ENCODE data around the gene TRMU. TPM values are rescaled to one million over a fixed set of nuclear protein-coding genes. Genes with fewer than 3 reads are reported as not detected.

Gene TRMU
- total and polyA plus RNA-seq, 2 experiments from 2014 or later = 38.0 to 40.9 TPM

GRCh38 chr22:46397951-46398350 is 62.4 kb downstream of the TRMU start:
- Histone ChIP-seq H3K9me3 (ENCODE audit: low read depth) (no peaks in the 10 kb centered on the region), H4K20me1 (ENCODE audit: insufficient read depth, poor library complexity, severe bottlenecking) (no peaks in the 10 kb centered on the region), H3K27me3 (no peaks in the 10 kb centered on the region), H3K79me2 (no peaks in the 10 kb centered on the region), H3K4me1 (ENCODE audit: insufficient read depth) (no peaks in the 10 kb centered on the region), H3K27ac (no peak overlapping the region), H2AFZ (no peak overlapping the region), H3K9me2 (replicated peaks; ENCODE audit: insufficient read depth) (no peaks in the 10 kb centered on the region), H3K4me3 (no peak overlapping the region), H3K36me3 (replicated peaks; ENCODE audit: insufficient read depth, low read depth) (no peaks in the 10 kb centered on the region), H3K4me2 (no peak overlapping the region)
- TF ChIP-seq EZH2 (IDR thresholded peaks at IDR 0.05; ENCODE audit: borderline replicate concordance) (no peak), EZH2phosphoT487 (IDR thresholded peaks at IDR 0.05; ENCODE audit: low read depth, severe bottlenecking, unreplicated experiment) (no peak)
- TF ChIP-seq, protein P1, sequence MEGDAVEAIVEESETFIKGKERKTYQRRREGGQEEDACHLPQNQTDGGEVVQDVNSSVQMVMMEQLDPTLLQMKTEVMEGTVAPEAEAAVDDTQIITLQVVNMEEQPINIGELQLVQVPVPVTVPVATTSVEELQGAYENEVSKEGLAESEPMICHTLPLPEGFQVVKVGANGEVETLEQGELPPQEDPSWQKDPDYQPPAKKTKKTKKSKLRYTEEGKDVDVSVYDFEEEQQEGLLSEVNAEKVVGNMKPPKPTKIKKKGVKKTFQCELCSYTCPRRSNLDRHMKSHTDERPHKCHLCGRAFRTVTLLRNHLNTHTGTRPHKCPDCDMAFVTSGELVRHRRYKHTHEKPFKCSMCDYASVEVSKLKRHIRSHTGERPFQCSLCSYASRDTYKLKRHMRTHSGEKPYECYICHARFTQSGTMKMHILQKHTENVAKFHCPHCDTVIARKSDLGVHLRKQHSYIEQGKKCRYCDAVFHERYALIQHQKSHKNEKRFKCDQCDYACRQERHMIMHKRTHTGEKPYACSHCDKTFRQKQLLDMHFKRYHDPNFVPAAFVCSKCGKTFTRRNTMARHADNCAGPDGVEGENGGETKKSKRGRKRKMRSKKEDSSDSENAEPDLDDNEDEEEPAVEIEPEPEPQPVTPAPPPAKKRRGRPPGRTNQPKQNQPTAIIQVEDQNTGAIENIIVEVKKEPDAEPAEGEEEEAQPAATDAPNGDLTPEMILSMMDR (IDR thresholded peaks at IDR 0.05; ENCODE audit: poor library complexity) = no peak
- no peak for DNase-seq (ENCODE audit: low spot score)
- 97% methylated on average over 15 of the region's 19 CpGs for WGBS (ENCODE audit: low lambda C conversion rate, missing lambda C conversion rate)

GRCh38 chr22:46399251-46400024 is 63.9 kb downstream of the TRMU start:
- Histone ChIP-seq H2AFZ (no peak overlapping the region), H3K27me3 (no peaks in the 10 kb centered on the region), H3K27ac (no peak overlapping the region), H3K9me2 (replicated peaks; ENCODE audit: insufficient read depth) (no peaks in the 10 kb centered on the region), H3K9me3 (ENCODE audit: low read depth) (no peaks in the 10 kb centered on the region), H3K79me2 (no peaks in the 10 kb centered on the region), H3K36me3 (replicated peaks; ENCODE audit: insufficient read depth, low read depth) (no peaks in the 10 kb centered on the region), H3K4me2 (no peak overlapping the region), H3K4me3 (no peak overlapping the region), H4K20me1 (ENCODE audit: insufficient read depth, poor library complexity, severe bottlenecking) (no peaks in the 10 kb centered on the region), H3K4me1 (ENCODE audit: insufficient read depth) (no peaks in the 10 kb centered on the region)
- TF ChIP-seq EZH2phosphoT487 (IDR thresholded peaks at IDR 0.05; ENCODE audit: low read depth, severe bottlenecking, unreplicated experiment) (no peak), EZH2 (IDR thresholded peaks at IDR 0.05; ENCODE audit: borderline replicate concordance) (no peak)
- TF ChIP-seq, protein P1 (IDR thresholded peaks at IDR 0.05; ENCODE audit: poor library complexity) = no peak
- WGBS (ENCODE audit: low lambda C conversion rate, missing lambda C conversion rate) = 93% methylated on average over 16 of the region's 16 CpGs
- DNase-seq (ENCODE audit: low spot score) = no peak

DNA sequence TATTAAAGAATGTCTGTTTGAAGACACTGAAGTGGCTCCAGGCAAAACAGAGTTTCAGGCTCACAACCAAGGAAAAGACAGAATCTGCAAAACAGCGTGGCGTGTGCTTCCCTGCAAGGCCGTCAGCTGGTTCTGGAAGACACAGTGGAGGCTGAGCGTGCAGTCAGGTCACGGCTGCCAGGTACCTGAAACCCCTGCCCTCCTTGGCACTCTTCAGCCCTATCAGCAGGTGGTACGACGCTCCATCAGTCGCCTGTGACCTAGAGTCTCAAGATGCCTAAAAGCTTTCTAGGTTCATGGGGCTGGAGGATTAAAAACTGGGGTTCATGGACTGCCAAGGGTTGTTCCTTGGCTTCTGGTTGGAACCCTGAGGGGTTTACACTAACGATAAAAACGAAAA is 65.9 kb downstream of the TRMU start:
- Histone ChIP-seq H3K4me2 (no peak overlapping the region), H3K79me2 (no peaks in the 10 kb centered on the region), H3K9me3 (ENCODE audit: low read depth) (no peaks in the 10 kb centered on the region), H2AFZ (no peak overlapping the region), H3K36me3 (replicated peaks; ENCODE audit: insufficient read depth, low read depth) (no peaks in the 10 kb centered on the region), H4K20me1 (ENCODE audit: insufficient read depth, poor library complexity, severe bottlenecking) (no peaks in the 10 kb centered on the region), H3K4me3 (no peak overlapping the region), H3K27me3 (no peaks in the 10 kb centered on the region), H3K27ac (no peak overlapping the region), H3K4me1 (ENCODE audit: insufficient read depth) (no peaks in the 10 kb centered on the region), H3K9me2 (replicated peaks; ENCODE audit: insufficient read depth) (no peaks in the 10 kb centered on the region)
- WGBS (ENCODE audit: low lambda C conversion rate, missing lambda C conversion rate) = 88% methylated on average over 10 of the region's 10 CpGs
- DNase-seq (ENCODE audit: low spot score) = no peak
- TF ChIP-seq EZH2 (IDR thresholded peaks at IDR 0.05; ENCODE audit: borderline replicate concordance) (no peak), EZH2phosphoT487 (IDR thresholded peaks at IDR 0.05; ENCODE audit: low read depth, severe bottlenecking, unreplicated experiment) (no peak)
- TF ChIP-seq, protein P1 (IDR thresholded peaks at IDR 0.05; ENCODE audit: poor library complexity) = no peak

Measured in hepatocyte (in vitro differentiated cells).